GM12873 (cell line): ENCODE data around the gene RBBP6.

Experiments used
- TF ChIP-seq, protein P1 (sequence below): IDR thresholded peaks from 2 replicates; pipeline ENCODE4 v1.5.1; 2012; ENCODE audit warnings: low read depth, mild to moderate bottlenecking, moderate library complexity, low read length, control low read depth; ENCODE audit not compliant: insufficient read depth; ENCODE audit errors: missing control alignments

Gene RBBP6

DNA sequence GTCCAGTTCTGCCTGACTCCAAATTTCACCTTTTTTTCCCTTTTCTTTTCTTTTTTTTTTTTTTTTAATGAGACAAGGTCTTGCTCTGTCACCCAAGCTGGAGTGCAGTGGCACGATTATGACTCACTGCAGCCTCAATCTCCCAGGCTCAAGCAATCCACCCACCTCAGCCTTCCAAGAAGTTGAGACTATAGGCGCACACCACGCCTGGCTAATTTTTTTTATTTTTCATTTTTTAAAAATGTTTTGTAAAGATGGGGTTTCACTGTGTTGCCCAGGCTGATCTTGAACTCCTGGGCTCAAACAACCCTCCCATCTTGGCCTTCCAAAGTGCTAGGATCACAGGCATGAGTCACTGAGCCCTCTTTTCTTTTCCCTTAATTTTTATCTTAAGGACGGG, 33.4 kb upstream of the RBBP6 start:
- TF ChIP-seq, protein P1, sequence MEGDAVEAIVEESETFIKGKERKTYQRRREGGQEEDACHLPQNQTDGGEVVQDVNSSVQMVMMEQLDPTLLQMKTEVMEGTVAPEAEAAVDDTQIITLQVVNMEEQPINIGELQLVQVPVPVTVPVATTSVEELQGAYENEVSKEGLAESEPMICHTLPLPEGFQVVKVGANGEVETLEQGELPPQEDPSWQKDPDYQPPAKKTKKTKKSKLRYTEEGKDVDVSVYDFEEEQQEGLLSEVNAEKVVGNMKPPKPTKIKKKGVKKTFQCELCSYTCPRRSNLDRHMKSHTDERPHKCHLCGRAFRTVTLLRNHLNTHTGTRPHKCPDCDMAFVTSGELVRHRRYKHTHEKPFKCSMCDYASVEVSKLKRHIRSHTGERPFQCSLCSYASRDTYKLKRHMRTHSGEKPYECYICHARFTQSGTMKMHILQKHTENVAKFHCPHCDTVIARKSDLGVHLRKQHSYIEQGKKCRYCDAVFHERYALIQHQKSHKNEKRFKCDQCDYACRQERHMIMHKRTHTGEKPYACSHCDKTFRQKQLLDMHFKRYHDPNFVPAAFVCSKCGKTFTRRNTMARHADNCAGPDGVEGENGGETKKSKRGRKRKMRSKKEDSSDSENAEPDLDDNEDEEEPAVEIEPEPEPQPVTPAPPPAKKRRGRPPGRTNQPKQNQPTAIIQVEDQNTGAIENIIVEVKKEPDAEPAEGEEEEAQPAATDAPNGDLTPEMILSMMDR = no peak

DNA sequence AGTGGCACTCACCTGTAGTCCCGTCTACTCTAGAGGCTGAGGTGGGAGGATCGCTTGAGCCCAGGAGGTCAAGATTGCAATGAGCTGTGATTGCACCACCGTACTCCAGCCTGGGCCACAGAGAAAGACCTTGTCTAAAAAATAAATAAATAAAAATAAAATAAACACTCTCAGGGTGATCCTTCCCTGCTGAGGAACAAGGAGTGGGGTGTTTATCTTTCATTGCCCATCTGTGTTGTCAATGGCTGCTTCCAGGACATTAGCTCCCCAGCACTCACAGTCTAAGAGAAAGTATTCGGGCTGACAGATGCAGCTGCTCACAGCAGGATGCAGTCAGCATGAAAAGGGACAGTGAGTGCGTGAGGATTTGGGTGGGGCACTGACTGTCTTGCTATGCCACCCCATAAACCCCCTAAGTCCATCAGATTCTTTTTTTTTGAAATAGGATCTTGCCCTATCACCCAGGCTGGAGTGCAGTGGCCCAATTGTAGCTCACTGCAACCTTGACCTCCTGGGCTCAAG, 31.3 kb upstream of the RBBP6 start:
- TF ChIP-seq, protein P1 = no peak

GRCh38 chr16:24508614-24509013, 30.8 kb upstream of the RBBP6 start:
- TF ChIP-seq, protein P1 = no peak

- TF ChIP-seq, protein P1 = no peak
Measured at GRCh38 chr16:24509536-24509935, 29.8 kb upstream of the RBBP6 start.

DNA sequence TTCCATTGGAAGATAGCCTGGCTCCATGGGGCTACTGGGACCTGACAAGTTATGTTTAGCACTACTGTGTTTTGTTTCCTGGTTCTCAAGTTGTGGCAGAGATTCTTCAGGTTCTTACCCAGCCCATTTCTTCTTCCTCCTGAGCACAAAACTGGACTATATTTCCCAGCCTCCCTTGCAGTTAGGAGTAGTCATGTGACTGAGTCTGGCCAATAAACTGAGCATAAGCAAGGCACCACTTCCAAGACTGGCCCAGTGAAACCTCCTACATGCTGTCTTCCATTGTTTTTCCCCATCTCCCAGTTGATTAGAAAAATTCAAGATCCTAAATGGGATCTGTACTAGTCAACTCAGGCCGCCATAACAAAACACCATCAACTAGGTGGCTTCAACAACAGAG, 28.2 kb upstream of the RBBP6 start:
- TF ChIP-seq, protein P1 = no peak

DNA sequence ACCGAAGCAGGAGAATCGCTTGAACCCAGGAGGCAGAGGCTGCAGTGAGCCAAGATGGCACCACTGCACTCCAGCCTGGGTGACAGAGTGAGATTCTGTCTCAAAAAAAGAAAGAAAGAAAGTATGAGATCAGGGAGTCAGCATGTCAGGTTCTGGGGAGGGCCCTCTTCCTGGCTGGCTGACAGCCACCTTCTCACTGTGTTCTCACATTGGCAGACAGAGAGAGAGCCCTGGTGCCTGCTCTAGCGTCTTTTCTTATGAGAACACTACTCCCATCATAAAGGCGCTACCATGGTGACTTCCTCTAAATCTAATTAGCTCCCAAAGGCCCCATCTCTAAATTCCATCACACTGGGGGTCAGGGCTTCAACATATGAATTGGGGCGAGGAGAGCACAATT, 27.6 kb upstream of the RBBP6 start:
- TF ChIP-seq, protein P1 = no peak

GRCh38 chr16:24514096-24514495, 25.3 kb upstream of the RBBP6 start:
- TF ChIP-seq, protein P1 = no peak
